Bronchial epithelial cell (primary cell): ENCODE measurements around the gene CTSS. TPM values are rescaled to one million over a fixed set of nuclear protein-coding genes. Genes with fewer than 3 reads are reported as not detected.
"Not testable (repeated sequence)": the region's sequence is repeated elsewhere in the genome, so short reads cannot be mapped to it uniquely, and the experiment has no call there.

ENCODE experiments used
- DNase-seq: peaks from one replicate; pipeline ENCODE4 v3.0.0-alpha.2; 2010; ENCODE audit warnings: low read depth
- FAIRE-seq: peaks from 2 replicates; lab custom pipeline; 2011; peaks lifted over from hg19 to GRCh38; lab: Jason Lieb, UNC
- H3K27me3 ChIP-seq: 2 replicates; pipeline ENCODE4 v1.5.1; 2011; ENCODE audit warnings: low read length; ENCODE audit not compliant: control insufficient read depth, insufficient read depth
- H3K36me3 ChIP-seq: 2 replicates; pipeline ENCODE4 v1.5.1; 2011; ENCODE audit warnings: low read length; ENCODE audit not compliant: control insufficient read depth, insufficient read depth
- H3K4me3 ChIP-seq: 2 replicates; pipeline ENCODE4 v1.5.1; 2011; ENCODE audit warnings: mild to moderate bottlenecking, low read depth, low read length, control low read depth
- total RNA-seq: library from RNA; depleted of rRNA; stranded (reverse); fragments of >200 nt; gene quantifications from 2 replicates; pipeline ENCODE4 v1.2.1, GENCODE V29; 2014
- TF ChIP-seq, protein P1 (sequence below): IDR thresholded peaks from 2 replicates; pipeline ENCODE4 v1.5.1; 2011; ENCODE audit warnings: mild to moderate bottlenecking, moderate library complexity, low read length, control low read depth, inconsistent platforms; ENCODE audit not compliant: insufficient read depth, severe bottlenecking

Gene CTSS
- total RNA-seq, 1 donor from 2014 or later = 0.53 TPM

DNA sequence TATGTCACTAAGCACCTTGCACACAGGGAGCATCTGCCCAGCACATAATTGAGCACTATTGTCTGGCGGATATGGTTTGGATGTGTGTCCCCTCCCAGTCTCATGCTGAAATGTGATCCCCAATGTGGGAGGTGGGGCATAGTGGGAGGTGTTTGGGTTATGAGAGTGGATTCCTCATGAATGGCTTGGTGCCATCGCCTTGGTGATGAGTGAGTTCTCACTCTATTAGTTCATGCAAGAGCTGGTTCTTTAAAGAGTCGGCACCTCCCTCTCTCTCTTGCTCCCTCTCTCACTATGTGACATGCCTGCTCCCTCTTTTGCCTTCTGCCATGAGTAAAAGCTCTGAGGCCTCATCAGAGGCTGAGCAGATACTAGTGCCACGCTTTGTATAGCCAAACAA lies 32.9 kb upstream of the CTSS start:
- no peaks in the 10 kb centered on the region for H3K27me3 ChIP-seq
- TF ChIP-seq, protein P1, sequence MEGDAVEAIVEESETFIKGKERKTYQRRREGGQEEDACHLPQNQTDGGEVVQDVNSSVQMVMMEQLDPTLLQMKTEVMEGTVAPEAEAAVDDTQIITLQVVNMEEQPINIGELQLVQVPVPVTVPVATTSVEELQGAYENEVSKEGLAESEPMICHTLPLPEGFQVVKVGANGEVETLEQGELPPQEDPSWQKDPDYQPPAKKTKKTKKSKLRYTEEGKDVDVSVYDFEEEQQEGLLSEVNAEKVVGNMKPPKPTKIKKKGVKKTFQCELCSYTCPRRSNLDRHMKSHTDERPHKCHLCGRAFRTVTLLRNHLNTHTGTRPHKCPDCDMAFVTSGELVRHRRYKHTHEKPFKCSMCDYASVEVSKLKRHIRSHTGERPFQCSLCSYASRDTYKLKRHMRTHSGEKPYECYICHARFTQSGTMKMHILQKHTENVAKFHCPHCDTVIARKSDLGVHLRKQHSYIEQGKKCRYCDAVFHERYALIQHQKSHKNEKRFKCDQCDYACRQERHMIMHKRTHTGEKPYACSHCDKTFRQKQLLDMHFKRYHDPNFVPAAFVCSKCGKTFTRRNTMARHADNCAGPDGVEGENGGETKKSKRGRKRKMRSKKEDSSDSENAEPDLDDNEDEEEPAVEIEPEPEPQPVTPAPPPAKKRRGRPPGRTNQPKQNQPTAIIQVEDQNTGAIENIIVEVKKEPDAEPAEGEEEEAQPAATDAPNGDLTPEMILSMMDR = no peak
- FAIRE-seq (no peak), DNase-seq (no peak)
- no peaks in the 10 kb centered on the region for H3K36me3 ChIP-seq
- no peak overlapping the region for H3K4me3 ChIP-seq

DNA sequence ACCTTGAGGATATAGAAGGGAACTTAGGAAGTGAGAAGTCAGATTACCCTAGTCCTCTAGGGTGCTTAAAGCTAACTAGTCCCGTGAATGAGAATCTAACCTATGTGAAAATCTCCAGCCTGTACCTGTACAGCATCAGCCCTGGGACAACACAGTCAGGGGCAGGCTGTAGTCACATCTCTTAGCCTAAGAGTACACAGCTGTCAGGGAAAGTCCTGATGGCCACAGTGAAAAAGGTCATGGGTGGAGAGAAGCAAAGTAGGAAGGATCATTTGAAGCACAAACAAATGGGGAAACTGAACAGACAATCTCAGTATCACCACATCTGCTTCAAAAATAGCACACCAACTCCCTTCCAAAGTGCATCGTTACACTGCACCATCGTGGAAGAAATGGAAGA lies 30.8 kb upstream of the CTSS start:
- TF ChIP-seq, protein P1 = no peak
- Histone ChIP-seq H3K27me3 (no peaks in the 10 kb centered on the region), H3K4me3 (no peak overlapping the region), H3K36me3 (no peaks in the 10 kb centered on the region)
- DNase-seq (no peak), FAIRE-seq (no peak)

DNA sequence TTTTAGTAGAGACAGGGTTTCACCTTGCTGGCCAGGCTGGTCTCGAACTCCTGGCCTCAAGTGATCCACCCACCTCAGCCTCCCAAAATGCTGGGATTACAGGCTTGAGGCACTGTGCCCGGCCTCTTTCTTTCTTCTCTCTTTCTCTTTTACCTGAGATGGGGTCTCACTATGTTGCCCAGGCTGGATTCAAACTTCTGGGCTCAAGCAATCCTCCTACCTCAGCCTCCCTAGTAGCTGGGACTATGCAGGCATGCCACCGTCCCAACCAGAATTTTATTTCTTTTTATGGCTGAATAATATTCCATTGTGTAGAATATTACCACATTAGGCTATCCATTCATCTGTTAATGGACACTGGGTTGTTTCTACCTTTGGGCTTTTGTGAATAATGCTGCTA lies 28.2 kb upstream of the CTSS start:
- H3K27me3 ChIP-seq, H3K36me3 ChIP-seq, FAIRE-seq, DNase-seq, H3K4me3 ChIP-seq: not testable (repeated sequence)

DNA sequence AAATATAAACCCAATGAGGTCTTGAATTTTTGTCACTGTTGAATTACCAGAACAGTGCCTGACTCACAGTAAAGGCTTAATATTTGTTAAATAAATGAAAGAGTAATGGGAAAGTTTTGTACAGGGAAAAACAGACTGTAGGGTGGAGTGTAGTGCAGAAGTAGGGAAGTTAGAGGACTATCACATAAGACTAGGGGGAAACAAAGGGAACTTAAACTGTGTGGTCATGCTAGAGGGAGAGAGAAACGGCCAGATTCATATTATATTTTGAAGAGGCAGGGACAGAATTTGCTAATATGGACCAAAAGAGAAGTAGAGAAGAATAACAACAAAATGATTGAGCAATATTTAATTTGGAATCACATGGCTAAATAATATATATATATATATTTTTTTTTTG lies 27.6 kb upstream of the CTSS start:
- DNase-seq = no peak
- TF ChIP-seq, protein P1 = no peak
- Histone ChIP-seq H3K36me3 (no peaks in the 10 kb centered on the region), H3K4me3 (no peak overlapping the region), H3K27me3 (no peaks in the 10 kb centered on the region)
- no peak for FAIRE-seq

DNA sequence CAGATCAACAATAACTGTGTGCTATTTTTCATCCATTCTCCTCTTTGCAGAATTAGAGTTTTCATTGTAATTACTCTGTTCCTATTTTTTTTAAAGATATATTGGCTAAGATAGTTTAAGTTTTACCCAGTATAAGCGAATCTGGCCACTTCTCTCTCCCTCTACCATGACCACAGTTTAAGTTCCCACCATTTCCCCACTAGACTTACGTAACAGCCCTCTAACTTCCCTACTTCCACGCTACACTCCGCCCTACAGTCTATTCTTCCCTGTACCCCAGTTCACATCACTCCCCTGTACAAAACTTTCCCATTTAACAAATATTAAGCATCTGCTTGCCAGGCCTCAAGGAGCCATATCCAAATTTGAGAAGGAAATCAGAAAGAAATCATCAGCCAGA lies 26.0 kb upstream of the CTSS start:
- FAIRE-seq (no peak), DNase-seq (no peak)
- Histone ChIP-seq H3K27me3 (no peaks in the 10 kb centered on the region), H3K36me3 (no peaks in the 10 kb centered on the region), H3K4me3 (no peak overlapping the region)
- TF ChIP-seq, protein P1 = no peak

DNA sequence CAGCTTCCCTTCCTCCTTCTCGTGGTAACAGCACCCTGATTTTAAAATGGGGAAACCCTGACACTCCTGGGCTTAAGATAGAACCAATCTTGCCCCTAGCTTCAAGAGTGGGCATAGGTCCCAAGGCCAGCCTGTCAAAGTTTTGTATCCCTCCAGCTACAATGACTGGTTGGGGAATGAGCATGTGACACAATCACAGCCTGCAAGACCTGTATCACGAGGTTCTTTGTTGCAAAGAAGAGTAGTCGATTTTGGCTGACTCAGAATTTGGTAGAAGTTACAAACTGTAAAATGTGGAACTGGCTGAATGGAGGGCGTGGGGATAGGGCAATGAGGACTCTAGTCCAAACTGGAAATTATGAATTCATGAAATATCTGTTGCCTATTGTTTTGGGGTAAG lies 23.8 kb upstream of the CTSS start:
- peak; percentile 54 for DNase-seq
- TF ChIP-seq, protein P1 = no peak
- Histone ChIP-seq H3K27me3 (no peaks in the 10 kb centered on the region), H3K36me3 (no peaks in the 10 kb centered on the region), H3K4me3 (no peak overlapping the region)
- FAIRE-seq = no peak
